Activated T-cell treated with anti-CD3 and anti-CD28 coated beads for 1 hour (primary cell): ENCODE results near the gene GNA12.
"Not testable (repeated sequence)": the region's sequence is repeated elsewhere in the genome, so short reads cannot be mapped to it uniquely, and the experiment has no call there.

Source experiments
- DNase-seq: peaks from one replicate; pipeline ENCODE4 v3.0.0-alpha.2; 2020; ENCODE audit warnings: low read depth

The GNA12 gene

GRCh38 chr7:2751086-2751485, 93.0 kb downstream of the GNA12 start:
- DNase-seq = no peak

- DNase-seq = no peak
Observed at GRCh38 chr7:2750004-2750407, 94.1 kb downstream of the GNA12 start.

DNA sequence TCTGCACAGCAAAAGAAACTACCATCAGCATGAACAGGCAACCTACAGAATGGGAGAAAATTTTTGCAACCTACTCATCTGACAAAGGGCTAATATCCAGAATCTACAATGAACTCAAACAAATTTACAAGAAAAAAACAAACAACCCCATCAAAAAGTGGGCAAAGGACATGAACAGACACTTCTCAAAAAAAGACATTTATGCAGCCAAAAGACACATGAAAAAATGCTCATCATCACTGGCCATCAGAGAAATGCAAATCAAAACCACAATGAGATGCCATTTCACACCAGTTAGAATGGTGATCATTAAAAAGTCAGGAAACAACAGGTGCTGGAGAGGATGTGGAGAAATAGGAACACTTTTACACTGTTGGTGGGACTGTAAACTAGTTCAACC, 95.4 kb downstream of the GNA12 start:
- not testable (repeated sequence) for DNase-seq

DNA sequence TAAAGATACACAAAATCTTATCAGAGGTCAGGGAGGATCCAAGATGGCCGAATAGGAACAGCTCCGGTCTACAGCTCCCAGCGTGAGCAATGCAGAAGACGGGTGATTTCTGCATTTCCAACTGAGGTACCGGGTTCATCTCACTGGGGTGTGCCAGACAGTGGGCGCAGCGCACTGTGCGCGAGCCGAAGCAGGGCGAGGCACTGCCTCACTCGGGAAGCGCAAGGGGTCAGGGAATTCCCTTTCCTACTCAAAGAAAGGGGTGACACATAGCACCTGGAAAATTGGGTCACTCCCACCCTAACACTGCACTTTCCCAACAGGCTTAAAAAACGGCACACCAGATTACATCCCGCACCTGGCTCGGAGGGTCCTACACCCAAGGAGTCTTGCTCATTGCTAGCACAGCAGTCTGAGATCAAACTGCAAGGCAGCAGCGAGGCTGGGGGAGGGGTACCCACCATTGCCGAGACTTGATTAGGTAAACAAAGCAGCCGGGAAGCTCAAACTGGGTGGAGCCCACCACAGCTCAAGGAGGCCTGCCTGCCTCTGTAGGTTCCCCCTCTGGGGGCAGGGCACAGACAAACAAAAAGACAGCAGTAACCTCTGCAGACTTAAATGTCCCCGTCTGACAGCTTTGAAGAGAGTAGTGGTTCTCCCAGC, 100.5 kb downstream of the GNA12 start:
- not testable (repeated sequence) for DNase-seq

DNA sequence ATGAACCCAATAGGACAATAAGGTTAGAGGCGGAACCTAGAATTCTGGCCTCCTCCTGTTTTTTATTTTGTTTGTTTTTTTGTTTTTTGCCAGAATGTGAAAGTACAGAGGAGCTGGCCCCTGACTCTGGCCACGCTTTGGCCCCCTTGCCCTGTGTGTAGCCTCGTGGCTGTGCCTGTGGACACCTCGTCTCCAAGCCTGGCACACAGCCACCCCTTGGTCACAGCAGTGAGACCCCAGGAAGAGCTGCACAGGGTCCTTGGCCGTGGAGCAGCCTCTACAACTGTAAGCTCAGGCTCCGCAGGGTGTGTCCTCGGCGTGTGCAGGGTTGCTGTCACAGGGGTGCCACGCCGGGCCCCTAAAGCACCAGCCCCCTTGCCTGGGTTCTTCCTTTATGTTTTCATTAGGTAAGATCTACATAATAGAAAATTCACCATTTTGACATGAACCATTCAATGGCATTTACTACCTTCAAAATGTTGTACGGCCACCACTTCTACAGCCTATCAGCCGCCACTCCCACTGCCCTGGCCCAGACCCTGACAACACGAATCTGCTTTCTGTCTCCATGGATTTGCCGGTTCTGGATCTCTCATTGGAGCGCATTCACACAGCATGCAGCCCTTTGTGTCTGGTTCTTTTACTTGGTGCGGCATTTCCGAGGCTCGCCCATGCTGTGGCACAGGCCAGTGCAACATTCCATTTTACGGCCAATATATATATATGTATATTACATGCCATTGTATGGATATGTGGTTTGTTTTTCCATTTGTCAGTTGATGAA, 105.2 kb downstream of the GNA12 start:
- no peak for DNase-seq

DNA sequence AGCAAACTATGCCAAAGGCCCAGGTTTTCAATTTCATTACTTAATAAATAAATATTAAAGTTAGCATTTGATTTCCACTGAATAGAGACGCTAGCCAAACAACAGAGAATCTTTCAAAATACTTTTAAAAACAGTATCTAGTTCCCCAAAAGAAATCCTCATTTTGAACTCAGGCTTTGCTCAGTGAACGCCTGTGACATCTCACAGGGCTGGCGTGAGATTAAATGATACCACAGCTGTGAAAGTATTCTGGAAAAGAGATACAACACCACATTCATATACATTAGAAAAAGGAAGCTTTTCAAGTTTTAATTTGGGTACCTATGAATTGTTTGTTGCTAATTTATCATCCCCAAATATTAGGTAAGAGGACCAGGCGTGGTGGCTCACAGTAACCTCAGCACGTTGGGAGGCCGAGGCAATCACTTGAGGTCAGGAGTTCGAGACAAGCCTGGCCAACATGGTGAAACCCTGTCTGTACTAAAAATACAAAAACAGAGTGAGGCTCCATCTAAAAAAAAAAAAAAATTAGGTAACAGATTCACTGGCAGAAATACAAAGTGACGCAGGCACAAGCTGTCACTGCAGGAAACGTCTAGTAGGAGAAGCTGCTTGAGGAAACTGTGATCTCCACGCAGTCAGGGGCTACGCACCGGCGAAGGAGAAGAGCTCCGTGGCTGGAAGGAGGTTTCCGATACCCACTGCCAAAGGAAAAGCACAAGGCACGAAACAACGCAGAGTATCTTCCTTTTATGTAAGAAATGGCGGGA, 106.2 kb downstream of the GNA12 start:
- DNase-seq = no peak

DNA sequence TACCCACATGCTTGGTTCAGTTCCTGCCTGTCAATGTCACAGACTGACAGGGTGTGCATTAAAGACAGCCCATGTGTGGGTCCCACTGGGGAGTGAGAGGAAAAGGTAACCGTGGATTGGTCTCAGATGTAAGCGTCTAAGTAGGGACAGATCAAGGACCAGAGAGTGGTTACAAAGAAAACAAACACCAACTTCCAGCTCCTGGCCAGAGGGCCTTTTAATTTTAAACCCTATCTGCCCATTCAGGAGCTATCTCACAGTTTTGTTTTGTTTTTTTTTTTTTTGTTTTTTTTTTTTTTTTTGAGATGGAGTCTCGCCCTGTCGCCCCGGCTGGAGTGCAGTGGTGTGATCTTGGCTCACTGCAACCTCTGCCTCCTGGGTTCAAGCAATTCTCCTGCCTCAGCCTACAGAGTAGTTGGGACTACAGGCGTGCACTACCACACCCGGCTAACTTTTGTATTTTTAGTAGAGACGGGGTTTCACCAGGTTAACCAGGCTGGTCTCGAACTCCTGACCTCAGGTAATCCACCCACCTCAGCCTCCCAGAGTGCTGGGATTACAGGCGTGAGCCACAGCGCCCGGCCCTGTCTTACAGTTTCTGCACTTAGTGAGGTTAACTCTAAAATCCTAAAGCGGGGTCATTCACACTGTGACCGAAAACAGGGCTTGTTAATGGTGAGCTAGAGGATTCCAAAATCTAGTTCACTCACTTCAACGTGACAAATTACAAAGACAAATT, 106.9 kb downstream of the GNA12 start:
- not testable (repeated sequence) for DNase-seq

DNA sequence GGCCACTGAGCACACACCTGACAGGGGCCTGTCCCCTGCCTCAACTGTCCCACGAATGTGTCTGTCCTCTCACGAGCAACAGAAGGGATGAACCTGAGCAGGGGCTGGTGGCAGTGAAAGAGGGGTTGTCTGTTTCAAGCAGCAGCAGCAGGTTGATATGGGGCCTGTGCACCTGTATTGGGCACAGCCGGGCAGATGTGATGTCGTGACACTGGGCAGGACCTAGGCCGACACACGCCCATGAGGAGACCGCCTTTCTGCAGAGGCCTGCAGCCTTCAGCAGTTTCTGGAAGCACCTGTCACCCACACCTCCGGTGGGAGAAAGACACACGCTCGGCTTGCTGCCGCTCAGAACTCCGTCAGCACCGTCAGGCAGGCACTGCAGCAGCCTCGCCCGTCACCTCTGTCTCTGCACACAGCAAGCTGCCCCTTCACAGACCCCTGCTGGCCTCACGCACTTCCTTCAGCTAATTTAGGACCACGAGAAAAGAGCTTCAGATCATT, 107.6 kb downstream of the GNA12 start:
- no peak for DNase-seq

DNA sequence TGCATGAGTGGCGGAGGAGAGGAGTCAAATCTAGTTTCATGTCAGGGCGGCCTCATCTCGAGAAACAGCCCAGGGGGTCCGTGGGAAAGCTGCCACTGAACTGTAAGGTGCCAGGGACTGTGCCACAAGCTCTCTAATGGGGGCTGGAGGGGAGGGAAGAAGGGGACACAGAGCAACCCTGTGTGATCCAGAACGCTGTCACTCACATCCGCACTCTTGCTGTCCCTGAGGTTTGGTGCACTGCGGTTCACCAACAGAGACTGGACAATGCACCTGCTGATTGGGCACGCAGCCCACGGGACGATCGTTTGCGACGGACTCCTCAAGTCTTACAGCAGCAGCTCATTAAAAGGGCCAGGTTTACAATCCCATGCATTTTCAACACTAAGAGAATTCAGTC, 108.4 kb downstream of the GNA12 start:
- DNase-seq = no peak

DNA sequence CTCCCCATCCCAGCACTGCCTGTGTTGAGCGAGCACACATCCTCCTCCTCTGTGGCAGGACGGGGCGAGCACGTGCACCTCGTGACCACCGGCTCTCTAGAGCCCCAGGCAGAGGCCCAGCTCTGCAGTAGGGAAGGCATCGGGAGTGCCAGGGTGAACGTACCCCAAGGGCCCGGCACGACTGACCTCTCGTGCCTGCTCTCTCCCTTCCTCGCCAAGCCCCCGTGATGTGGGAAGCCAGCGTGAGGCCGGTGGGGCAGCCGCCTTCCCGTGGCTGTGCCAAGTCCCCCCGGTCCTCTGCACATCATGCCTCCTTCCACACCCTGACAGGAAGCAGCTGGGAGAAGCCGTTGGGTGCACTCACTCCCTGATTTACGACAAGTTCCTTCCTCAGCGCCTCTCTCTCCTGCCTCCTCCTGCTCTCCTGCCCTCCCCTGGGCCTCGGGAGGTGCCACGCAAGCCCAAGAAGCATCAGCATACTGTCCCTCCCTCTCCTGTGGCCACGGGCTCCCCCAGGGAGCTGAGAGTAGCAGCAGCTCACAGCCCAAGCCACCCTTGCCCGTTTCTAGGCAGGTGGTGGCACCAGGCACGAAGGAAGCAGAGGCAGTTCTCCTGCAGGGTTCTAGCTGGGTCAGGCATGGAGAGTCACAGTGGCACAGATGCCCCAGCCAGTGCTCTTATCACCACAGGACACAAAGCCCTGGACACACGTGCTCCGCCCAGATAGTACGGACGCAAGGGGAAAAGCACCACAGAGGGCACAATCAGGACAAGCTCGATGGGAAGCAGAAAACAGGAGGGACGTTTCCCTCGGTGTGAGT, 109.1 kb downstream of the GNA12 start:
- no peak for DNase-seq

GRCh38 chr7:2734084-2734686, 109.9 kb downstream of the GNA12 start:
- DNase-seq = no peak

GRCh38 chr7:2732959-2733584, 111.0 kb downstream of the GNA12 start:
- DNase-seq = no peak

GRCh38 chr7:2732388-2732787, 111.7 kb downstream of the GNA12 start:
- DNase-seq = no peak

DNA sequence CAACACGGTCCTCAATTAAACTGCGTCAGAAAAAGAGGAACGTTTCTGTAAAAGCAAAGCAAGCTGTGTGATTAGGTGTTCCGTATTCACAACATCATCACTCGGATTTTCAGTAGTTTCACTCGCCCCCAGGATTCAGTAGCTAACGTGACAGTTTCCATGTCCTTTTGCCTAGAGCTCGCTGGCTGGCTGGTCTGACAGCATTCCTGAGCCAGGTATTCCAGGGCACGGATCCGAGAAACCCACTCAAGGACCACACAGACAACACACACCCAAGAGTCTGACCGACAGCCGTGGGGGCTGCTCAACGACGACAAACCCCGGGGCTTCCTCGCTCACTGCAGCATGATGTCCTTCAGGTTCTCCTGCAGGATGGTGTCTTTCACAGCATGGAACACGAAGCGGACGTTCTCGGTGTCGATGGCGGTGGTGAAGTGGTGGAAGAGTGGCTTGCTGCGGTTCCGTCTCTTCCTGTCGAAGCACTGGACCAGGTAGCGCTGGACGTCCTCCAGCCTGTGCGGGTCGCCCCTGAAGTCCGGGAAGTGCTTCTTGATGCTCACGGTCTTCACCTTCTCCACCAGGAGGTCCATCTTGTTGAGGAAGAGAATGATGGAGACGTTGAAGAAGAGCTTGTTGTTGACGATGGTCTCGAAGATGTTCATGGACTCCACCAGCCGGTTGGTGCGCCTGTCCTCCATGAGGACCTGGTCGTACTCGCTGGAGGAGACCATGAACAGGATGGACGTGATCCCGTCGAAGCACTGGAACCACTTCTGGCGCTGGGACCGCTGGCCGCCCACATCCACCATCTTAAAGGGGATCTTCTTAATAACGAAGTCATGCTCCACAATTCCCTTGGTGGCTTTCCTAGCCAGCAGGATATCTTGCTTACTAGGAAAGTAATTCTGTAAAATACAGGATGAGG, 113.0 kb downstream of the GNA12 start:
- DNase-seq = no peak

GRCh38 chr7:2729893-2730716, 114.0 kb downstream of the GNA12 start:
- no peak for DNase-seq

DNA sequence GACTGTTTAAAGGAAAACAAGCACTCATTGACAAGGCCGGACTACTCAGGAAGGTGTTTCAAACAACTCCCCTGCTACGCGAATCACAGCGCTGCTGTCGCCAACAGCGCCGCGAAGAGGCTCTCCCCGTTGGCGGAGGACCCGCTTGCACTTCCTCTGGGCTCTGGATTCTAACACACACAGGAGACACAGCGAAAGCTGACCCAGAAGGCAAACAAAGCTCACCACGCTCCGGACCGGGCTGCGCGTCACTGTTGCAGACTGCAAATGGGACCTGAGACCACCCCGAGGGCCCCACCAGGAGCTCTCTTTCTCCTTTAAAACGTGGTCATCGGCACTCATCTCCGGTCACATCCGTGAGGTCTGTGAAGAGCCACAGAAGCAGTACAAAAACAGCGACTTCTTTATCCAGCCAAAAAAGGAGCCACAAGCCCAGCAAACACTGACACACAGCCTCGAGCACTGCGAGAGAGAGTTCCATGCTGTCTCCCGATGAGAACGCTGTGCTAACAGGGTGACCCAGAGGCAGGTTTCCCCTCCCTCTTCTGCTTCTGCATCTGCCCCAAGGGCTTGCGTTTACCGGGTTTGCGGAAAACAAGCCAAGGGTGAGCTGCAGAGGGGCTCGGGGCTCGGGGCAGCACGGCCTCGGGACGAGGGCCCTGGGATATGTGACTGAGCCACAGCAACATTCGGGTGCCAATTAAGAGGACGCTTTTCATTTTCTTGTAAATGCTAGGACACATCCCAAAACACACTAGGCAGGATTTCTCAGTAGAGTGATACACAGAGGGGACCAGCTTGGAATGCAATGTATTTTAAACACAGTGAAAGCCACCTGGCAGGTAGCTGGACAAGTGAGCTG, 114.8 kb downstream of the GNA12 start:
- DNase-seq = no peak

DNA sequence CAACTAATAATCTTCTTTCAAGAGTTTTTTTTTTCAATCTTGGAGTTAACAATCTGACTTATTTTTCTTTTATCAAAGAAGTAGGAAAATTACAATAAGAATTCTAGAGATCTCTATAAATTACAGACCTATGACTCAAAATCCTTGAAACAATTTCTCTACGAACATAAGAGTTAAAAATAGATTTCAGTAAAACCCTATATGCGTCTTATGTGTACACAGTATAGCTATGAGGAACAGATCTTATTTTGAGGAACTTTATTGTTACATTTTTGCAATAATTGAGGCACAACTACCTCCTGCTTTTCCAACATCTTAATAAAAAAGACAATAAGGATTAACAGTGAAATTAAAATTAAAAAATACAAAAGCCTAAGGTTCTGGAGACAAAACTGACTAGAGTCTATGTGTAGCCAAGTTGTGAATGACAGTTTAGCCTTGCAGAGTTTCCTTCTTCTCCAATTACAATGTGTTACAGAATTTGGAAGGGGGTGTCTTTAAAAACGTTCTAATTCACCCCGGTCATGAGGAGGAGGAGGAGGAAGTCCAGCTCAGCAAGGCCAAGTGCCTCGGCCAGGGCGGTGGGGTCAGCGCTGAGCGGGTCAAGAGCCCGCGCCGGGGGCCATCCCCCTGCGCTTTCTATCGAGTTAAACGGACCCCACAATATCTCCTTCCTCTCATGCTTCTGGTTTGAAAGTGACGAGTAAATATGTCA, 115.6 kb downstream of the GNA12 start:
- DNase-seq = no peak
